ENCODE data around the gene DES. TPM values are rescaled to one million over a fixed set of nuclear protein-coding genes. Genes with fewer than 3 reads are reported as not detected.

Gene DES
- total RNA-seq, 1 donor: not detected

- DNase-seq (ENCODE audit: low read depth in 2 of 3, low spot score in 2 of 3): no peak
Measured at GRCh38 chr2:219452361-219453317, 34.5 kb downstream of the DES start.

GRCh38 chr2:219453671-219454590 lies 35.8 kb downstream of the DES start:
- no peak for DNase-seq (ENCODE audit: low read depth in 2 of 3, low spot score in 2 of 3)

GRCh38 chr2:219455581-219455980 lies 37.4 kb downstream of the DES start:
- DNase-seq (ENCODE audit: low read depth in 2 of 3, low spot score in 2 of 3): peak in 1 of 3 donors; percentile 52

- DNase-seq (ENCODE audit: low read depth in 2 of 3, low spot score in 2 of 3): peak in 2 of 3 donors; percentile 33 to 56
Measured at GRCh38 chr2:219457784-219458369, 39.7 kb downstream of the DES start.

GRCh38 chr2:219458996-219459395 lies 40.8 kb downstream of the DES start:
- no peak for DNase-seq (ENCODE audit: low read depth in 2 of 3, low spot score in 2 of 3)

- DNase-seq (ENCODE audit: low read depth in 2 of 3, low spot score in 2 of 3): no peak
Measured at GRCh38 chr2:219459460-219460311, 41.5 kb downstream of the DES start.

- no peak for DNase-seq (ENCODE audit: low read depth in 2 of 3, low spot score in 2 of 3)
Measured at GRCh38 chr2:219460424-219460926, 42.3 kb downstream of the DES start.

- DNase-seq (ENCODE audit: low read depth in 2 of 3, low spot score in 2 of 3): no peak
Measured at GRCh38 chr2:219461047-219461514, 42.9 kb downstream of the DES start.

- no peak for DNase-seq (ENCODE audit: low read depth in 2 of 3, low spot score in 2 of 3)
Measured at GRCh38 chr2:219461669-219462068, 43.5 kb downstream of the DES start.

- DNase-seq (ENCODE audit: low read depth in 2 of 3, low spot score in 2 of 3): no peak
Measured at GRCh38 chr2:219462349-219462748, 44.2 kb downstream of the DES start.

GRCh38 chr2:219464286-219465032 lies 46.3 kb downstream of the DES start:
- no peak for DNase-seq (ENCODE audit: low read depth in 2 of 3, low spot score in 2 of 3)

- no peak for DNase-seq (ENCODE audit: low read depth in 2 of 3, low spot score in 2 of 3)
Measured at GRCh38 chr2:219465659-219466561, 47.7 kb downstream of the DES start.

- DNase-seq (ENCODE audit: low read depth in 2 of 3, low spot score in 2 of 3): no peak
Measured at GRCh38 chr2:219466816-219467735, 48.9 kb downstream of the DES start.

- DNase-seq (ENCODE audit: low read depth in 2 of 3, low spot score in 2 of 3): no peak
Measured at GRCh38 chr2:219467736-219468075, 49.5 kb downstream of the DES start.

GRCh38 chr2:219468410-219469185 lies 50.4 kb downstream of the DES start:
- DNase-seq (ENCODE audit: low read depth in 2 of 3, low spot score in 2 of 3): no peak

GRCh38 chr2:219469186-219469724 lies 51.1 kb downstream of the DES start:
- DNase-seq (ENCODE audit: low read depth in 2 of 3, low spot score in 2 of 3): no peak
